GM12878 (cell line): Measurements from ENCODE around the gene NHERF1. TPM values are rescaled to one million over a fixed set of nuclear protein-coding genes. Genes with fewer than 3 reads are reported as not detected.

ENCODE experiments used
- ATAC-seq: fragments of 200-7000 bp; cut with Tn5 transposase; 3 replicates; pipeline ENCODE4 v1.9.1; 2020; ENCODE audit warnings: mild to moderate bottlenecking, moderate library complexity
- BruUV-seq: library from RNA; stranded (reverse); fragments of 400-500 nt; replicated peaks from 2 replicates; lab custom pipeline; 2021; lab: Mats Ljungman, UMichigan
- CTCF ChIA-PET: fragments of 300-600 bp; sonication (Branson Sonifier 250); formaldehyde crosslinking; extraction: SDS; loops from one replicate; lab custom pipeline; 2021; ENCODE audit warnings: inconsistent platforms; lab: Yijun Ruan, JAX
- POLR2A ChIA-PET: fragments of 350-600 bp; formaldehyde crosslinking; extraction: SDS; loops from one replicate; lab custom pipeline; 2021; ENCODE audit warnings: inconsistent platforms; lab: Charles Lee
- RAD21 ChIA-PET: fragments of 300-600 bp; sonication (Branson Sonifier 250); formaldehyde crosslinking; loops from one replicate; lab custom pipeline; 2023; ENCODE audit warnings: antibody characterized with exemption; ENCODE audit not compliant: unreplicated experiment; lab: Charles Lee
- SMC1A ChIA-PET: fragments of 300-600 bp; sonication (Branson Sonifier 250); formaldehyde crosslinking; loops from one replicate; lab custom pipeline; 2023; ENCODE audit not compliant: unreplicated experiment, uncharacterized antibody; lab: Charles Lee
- DNase-seq: peaks from one replicate; pipeline ENCODE4 v3.0.0-alpha.2; 2011; ENCODE audit warnings: low read depth, low spot score
- FAIRE-seq: peaks from 3 replicates; lab custom pipeline; 2011; peaks lifted over from hg19 to GRCh38; lab: Jason Lieb, UNC
- H2AFZ ChIP-seq: 2 replicates; pipeline ENCODE4 v1.6.0; 2011; ENCODE audit warnings: low read depth, low read length, control low read depth; ENCODE audit not compliant: control insufficient read depth
- H3K27ac ChIP-seq: 2 replicates; pipeline ENCODE4 v1.5.1; 2011; ENCODE audit warnings: control low read depth; ENCODE audit not compliant: control insufficient read depth, insufficient read depth
- H3K27me3 ChIP-seq, 2 experiments: replicated peaks in 1 of 2; 2 replicates each; pipeline versions ENCODE4 v1.6.0 to v1.6.1; 2011; ENCODE audit warnings: low read length in 1 of 2; ENCODE audit not compliant: control insufficient read depth in 2 of 2, insufficient read depth in 2 of 2
- H3K36me3 ChIP-seq, 2 experiments: 2 replicates each; pipeline ENCODE4 v1.5.1; 2011; ENCODE audit warnings: low read length in 1 of 2; ENCODE audit not compliant: control insufficient read depth in 2 of 2, insufficient read depth in 2 of 2
- H3K4me1 ChIP-seq: 2 replicates; pipeline ENCODE4 v1.6.1; 2011; ENCODE audit warnings: mild to moderate bottlenecking, low read length, moderate library complexity, mixed read lengths; ENCODE audit not compliant: control insufficient read depth, insufficient read depth
- H3K4me2 ChIP-seq: 2 replicates; pipeline ENCODE4 v1.6.0; 2011; ENCODE audit warnings: control low read depth; ENCODE audit not compliant: control insufficient read depth, insufficient read depth
- H3K4me3 ChIP-seq: fragments of 200-600 bp; sonication (generic); 2 replicates; pipeline ENCODE4 v1.5.1; 2016
- H3K79me2 ChIP-seq: 2 replicates; pipeline ENCODE4 v1.6.0; 2011; ENCODE audit warnings: low read length; ENCODE audit not compliant: control insufficient read depth, insufficient read depth
- H3K9ac ChIP-seq: 2 replicates; pipeline ENCODE4 v1.8.0; 2011; ENCODE audit warnings: low read length, control low read depth, mixed read lengths; ENCODE audit not compliant: control insufficient read depth, insufficient read depth
- H3K9me3 ChIP-seq: replicated peaks from 3 replicates; pipeline ENCODE4 v1.5.1; 2011; ENCODE audit warnings: mild to moderate bottlenecking, low read length; ENCODE audit not compliant: control insufficient read depth, insufficient read depth
- H4K20me1 ChIP-seq: 2 replicates; pipeline ENCODE4 v1.6.0; 2011; ENCODE audit not compliant: control insufficient read depth, insufficient read depth
- CHD1 ChIP-seq: IDR thresholded peaks from 2 replicates; pipeline ENCODE4 v1.6.1; 2012; ENCODE audit warnings: low read depth, low read length, improper control_type of control experiment
- EGR1 ChIP-seq, 2 experiments: IDR thresholded peaks; 1 replicate in 1 of 2; 2 replicates in 1 of 2; pipeline ENCODE4 v1.6.1; 2011 to 2012; ENCODE audit warnings: low read depth in 2 of 2, low read length in 2 of 2, borderline replicate concordance in 1 of 2, mild to moderate bottlenecking in 1 of 2, moderate library complexity in 1 of 2
- NKRF ChIP-seq: fragments of 450-650 bp; conservative IDR thresholded peaks from 2 replicates; pipeline ENCODE4 v1.6.1; 2017; ENCODE audit warnings: mild to moderate bottlenecking, moderate library complexity
- NRF1 ChIP-seq: conservative IDR thresholded peaks from 2 replicates; pipeline ENCODE4 v1.6.1; 2011; ENCODE audit warnings: mild to moderate bottlenecking, low read depth, low read length, improper control_type of control experiment
- TCF12 ChIP-seq: IDR thresholded peaks from 2 replicates; pipeline ENCODE4 v1.6.1; 2011; ENCODE audit warnings: low read depth, mild to moderate bottlenecking, low read length
- TCF7 ChIP-seq: IDR thresholded peaks from 2 replicates; pipeline ENCODE4 v1.6.1; 2014; ENCODE audit warnings: antibody characterized with exemption, borderline replicate concordance
- ZSCAN29 ChIP-seq: fragments of 450-650 bp; IDR thresholded peaks from 2 replicates; pipeline ENCODE4 v1.6.1; 2017; ENCODE audit warnings: mild to moderate bottlenecking, moderate library complexity
- WGBS: methylation state at CpG from one replicate; pipeline ENCODE4 v1.1.6; 2016; ENCODE audit warnings: low lambda C conversion rate; ENCODE audit not compliant: insufficient replicate concordance, insufficient coverage; ENCODE audit errors: missing lambda C conversion rate; 5-methylcytosine and 5-hydroxymethylcytosine counted together
- in situ Hi-C: fragments of 300-500 bp; cut with MboI; formaldehyde crosslinking; loops from 9 replicates; pipeline ENCODE4 v1.14.3; 2018; ENCODE audit warnings: mixed read lengths
- intact Hi-C: fragments of 100-400 bp; cut with micrococcal nuclease; formaldehyde crosslinking; loops from one replicate; pipeline ENCODE4 v1.14.2; 2022; ENCODE audit not compliant: unreplicated experiment
- polyA plus RNA-seq, 11 experiments: library from polyadenylated mRNA; depleted of rRNA in 4 of 11; unstranded in 6 of 11; stranded (reverse) in 5 of 11; fragments of >200 nt; fragmentation: Nextera tagmentation in 4 of 11; fragmentation: Illumina TruSeq in 1 of 11; extraction: Ambion mirVana in 4 of 11; extraction: Trizol in 1 of 11; gene quantifications; 1 replicate in 1 of 11; 2 replicates in 10 of 11; pipeline versions ENCODE4 v1.2.1 to v1.2.3, GENCODE V29; 2011 to 2016; ENCODE audit warnings: inconsistent platforms in 2 of 11, missing spikeins in 2 of 11, low read depth in 1 of 11
- total RNA-seq, 4 experiments: library from RNA; depleted of rRNA in 3 of 4; stranded (reverse); fragments of >200 nt in 3 of 4; fragmentation: Illumina TruSeq in 1 of 4; extraction: Trizol in 1 of 4; gene quantifications; 2 replicates each; pipeline versions ENCODE4 v1.2.1 to v1.2.3, GENCODE V29; 2013 to 2021
- TF ChIP-seq, protein P1 (sequence below): IDR thresholded peaks from 2 replicates; pipeline ENCODE4 v1.6.1; 2011; ENCODE audit warnings: low read depth, low read length, improper control_type of control experiment, borderline replicate concordance

Gene NHERF1
- total and polyA plus RNA-seq, 10 of the 15 experiments (the other 5 are each of a cell fraction or from before 2014, with no cell fraction given) = 13.4 to 61.6 (median 39.0) TPM

GRCh38 chr17:74778960-74779359, 30.5 kb downstream of the NHERF1 start:
- peak overlapping the region; percentile 19; the same call in 1 of the 2 replicates for H3K4me2 ChIP-seq
- ChIA-PET POLR2A (interaction anchor here (0.7 to 1.5 kb wide), 4 partner anchors 12 to 87 kb away, joined by 3 to 5 read pairs (median 3); no protein-coding TSS in a partner anchor), CTCF (interaction anchor here (0.6 to 4.7 kb wide), 5 partner anchors 12 to 122 kb away, joined by 3 to 32 read pairs (median 6); no protein-coding TSS in a partner anchor), RAD21 (interaction anchor here (0.6 to 1.5 kb wide), 2 partner anchors 122 to 484 kb away, joined by 3 read pairs; no protein-coding TSS in a partner anchor), SMC1A (interaction anchor here (1.4 to 3.5 kb wide), 4 partner anchors 8 to 121 kb away, joined by 5 to 13 read pairs (median 6); no protein-coding TSS in a partner anchor)
- FAIRE-seq = no peak
- H3K79me2 ChIP-seq = peaks cover 16% of the 10 kb centered on the region
- H3K4me1 ChIP-seq = peaks cover 28% of the 10 kb centered on the region
- WGBS = 78% methylated on average over 5 of the region's 5 CpGs
- H3K27ac ChIP-seq = no peak overlapping the region
- no TSS peak for BruUV-seq
- H3K4me3 ChIP-seq = no peak overlapping the region
- TF ChIP-seq NKRF = no peak
- no peak for TF ChIP-seq CHD1
- no peak for TF ChIP-seq EGR1 (IDR thresholded peaks at IDR 0.05; ENCODE audit: borderline replicate concordance in 1 of 2, low read depth in 2 of 2, low read length in 2 of 2)
- no peak for TF ChIP-seq TCF7
- TF ChIP-seq, protein P1, sequence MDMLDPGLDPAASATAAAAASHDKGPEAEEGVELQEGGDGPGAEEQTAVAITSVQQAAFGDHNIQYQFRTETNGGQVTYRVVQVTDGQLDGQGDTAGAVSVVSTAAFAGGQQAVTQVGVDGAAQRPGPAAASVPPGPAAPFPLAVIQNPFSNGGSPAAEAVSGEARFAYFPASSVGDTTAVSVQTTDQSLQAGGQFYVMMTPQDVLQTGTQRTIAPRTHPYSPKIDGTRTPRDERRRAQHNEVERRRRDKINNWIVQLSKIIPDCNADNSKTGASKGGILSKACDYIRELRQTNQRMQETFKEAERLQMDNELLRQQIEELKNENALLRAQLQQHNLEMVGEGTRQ = no peak
- TF ChIP-seq NRF1 = no peak
- TF ChIP-seq ZSCAN29 = no peak
- no peak for TF ChIP-seq TCF12
- ATAC-seq = no peak
- H3K27me3 ChIP-seq = no peaks in the 10 kb centered on the region
- H4K20me1 ChIP-seq = no peaks in the 10 kb centered on the region; the same call in 1 of the 2 replicates
- H3K9me3 ChIP-seq = no peaks in the 10 kb centered on the region
- no peak overlapping the region for H3K9ac ChIP-seq
- no peaks in the 10 kb centered on the region; a peak in 1 of 4 replicates for H3K36me3 ChIP-seq
- DNase-seq = no peak
- no peak overlapping the region for H2AFZ ChIP-seq
- in situ Hi-C loops (no loop called here), intact Hi-C loops (no loop called here)
